Measurements from ENCODE around the gene TLR2.

- TF ChIP-seq, protein P1, sequence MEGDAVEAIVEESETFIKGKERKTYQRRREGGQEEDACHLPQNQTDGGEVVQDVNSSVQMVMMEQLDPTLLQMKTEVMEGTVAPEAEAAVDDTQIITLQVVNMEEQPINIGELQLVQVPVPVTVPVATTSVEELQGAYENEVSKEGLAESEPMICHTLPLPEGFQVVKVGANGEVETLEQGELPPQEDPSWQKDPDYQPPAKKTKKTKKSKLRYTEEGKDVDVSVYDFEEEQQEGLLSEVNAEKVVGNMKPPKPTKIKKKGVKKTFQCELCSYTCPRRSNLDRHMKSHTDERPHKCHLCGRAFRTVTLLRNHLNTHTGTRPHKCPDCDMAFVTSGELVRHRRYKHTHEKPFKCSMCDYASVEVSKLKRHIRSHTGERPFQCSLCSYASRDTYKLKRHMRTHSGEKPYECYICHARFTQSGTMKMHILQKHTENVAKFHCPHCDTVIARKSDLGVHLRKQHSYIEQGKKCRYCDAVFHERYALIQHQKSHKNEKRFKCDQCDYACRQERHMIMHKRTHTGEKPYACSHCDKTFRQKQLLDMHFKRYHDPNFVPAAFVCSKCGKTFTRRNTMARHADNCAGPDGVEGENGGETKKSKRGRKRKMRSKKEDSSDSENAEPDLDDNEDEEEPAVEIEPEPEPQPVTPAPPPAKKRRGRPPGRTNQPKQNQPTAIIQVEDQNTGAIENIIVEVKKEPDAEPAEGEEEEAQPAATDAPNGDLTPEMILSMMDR (IDR thresholded peaks at IDR 0.05): no peak
- TF ChIP-seq POLR2A (IDR thresholded peaks at IDR 0.05): no peak
- TF ChIP-seq POLR2AphosphoS5 (IDR thresholded peaks at IDR 0.05): no peak
- no peak for TF ChIP-seq EP300 (IDR thresholded peaks at IDR 0.05)
Observed at GRCh38 chr4:153745651-153746050, 61.6 kb downstream of the TLR2 start.

All from gastroesophageal sphincter (tissue), 3 donors.